Measurements from ENCODE around the gene VTI1A. TPM values are rescaled to one million over a fixed set of nuclear protein-coding genes. Genes with fewer than 3 reads are reported as not detected.

Gene VTI1A
- total and polyA plus RNA-seq, 2 of the 4 experiments (the other 2 are of a cell fraction): 9.7 to 24.9 TPM

GRCh38 chr10:112426111-112426510 is 20.9 kb upstream of the VTI1A start:
- no CpG with 5 or more reads among the region's 2 CpGs for WGBS, 2 experiments (ENCODE audit: extremely low coverage in 2 of 2, insufficient read length in 1 of 2)
- Histone ChIP-seq H4K8ac (ENCODE audit: low read depth in 2 of 2, low read length in 2 of 2) (no peak overlapping the region), H3K18ac (ENCODE audit: low read depth, low read length) (no peak overlapping the region), H3K79me1 (ENCODE audit: low read depth in 1 of 2, low read length in 2 of 2) (no peaks in the 10 kb centered on the region), H3K56ac (ENCODE audit: extremely low read depth, insufficient read depth, low read length) (no peak overlapping the region), H3K4me2 (ENCODE audit: low read depth, low read length) (no peak overlapping the region), H2BK120ac (ENCODE audit: low read depth, low read length) (no peak overlapping the region), H2BK20ac (ENCODE audit: low read depth, low read length) (no peak overlapping the region), H2BK15ac (ENCODE audit: low read depth, low read length) (no peak overlapping the region), H4K91ac (ENCODE audit: insufficient read depth, low read depth, low read length) (no peak overlapping the region), H2AK9ac (replicated peaks; ENCODE audit: low read depth, low read length, poor library complexity) (no peak overlapping the region), H3K23ac (ENCODE audit: low read depth, low read length) (no peak overlapping the region), H2AK5ac (ENCODE audit: low read depth, low read length) (no peak overlapping the region), H3K14ac (replicated peaks; ENCODE audit: low read depth, low read length) (no peak overlapping the region), H3K27me3 (ENCODE audit: control insufficient read depth, insufficient read depth, low read length) (no peaks in the 10 kb centered on the region), H3K4ac (ENCODE audit: low read depth, low read length) (no peak overlapping the region), H3K9ac (ENCODE audit: low read depth, low read length) (no peak overlapping the region), H4K5ac (ENCODE audit: low read depth, low read length) (no peak overlapping the region), H2BK5ac (ENCODE audit: low read depth, low read length, poor library complexity, severe bottlenecking) (no peak overlapping the region), H2AFZ (replicated peaks; ENCODE audit: low read length, poor library complexity) (no peak overlapping the region), H3K9me1 (ENCODE audit: insufficient read depth, low read length) (no peaks in the 10 kb centered on the region; the same call in 1 of the 2 replicates), H3K9me3 (ENCODE audit: control insufficient read depth, insufficient read depth, low read length) (no peaks in the 10 kb centered on the region), H4K20me1 (ENCODE audit: insufficient read depth, low read length) (no peaks in the 10 kb centered on the region; the same call in 1 of the 2 replicates), H3K4me1 (ENCODE audit: control insufficient read depth, insufficient read depth, low read length) (no peaks in the 10 kb centered on the region), H3K4me3 (ENCODE audit: insufficient read depth, low read depth, low read length) (no peak overlapping the region), H3K27ac (ENCODE audit: insufficient read depth, low read length) (no peak overlapping the region), H3K36me3 (ENCODE audit: control insufficient read depth, insufficient read depth, low read length) (peaks cover 10% of the 10 kb centered on the region)
- no TSS peak for BruUV-seq (replicated peaks)
- intact Hi-C loops (cut with micrococcal nuclease): no loop called here
- in situ Hi-C loops (cut with MboI; ENCODE audit: low sequenced_read_pairs): no loop called here
- DNase-seq (no peak), ATAC-seq (ENCODE audit: low read depth) (no peak)
- ChIA-PET CTCF (interaction anchor here (2.5 kb wide), 1 partner anchor 9 kb away, joined by 7 read pairs; no protein-coding TSS in a partner anchor), POLR2A (ENCODE audit: unreplicated experiment) (no interaction called here)
- dilution Hi-C loops (cut with HindIII; ENCODE audit: low sequenced_read_pairs, unreplicated experiment): no loop called here
- TF ChIP-seq BHLHE40 (IDR thresholded peaks at IDR 0.05; ENCODE audit: low read depth, low read length) (no peak), RCOR1 (IDR thresholded peaks at IDR 0.05; ENCODE audit: insufficient replicate concordance, low read length) (no peak), CHD1 (IDR thresholded peaks at IDR 0.05; ENCODE audit: low read depth, low read length) (no peak), FOS (IDR thresholded peaks at IDR 0.05; ENCODE audit: low read depth, low read length) (no peak), MAFK (IDR thresholded peaks at IDR 0.05; ENCODE audit: low read depth, low read length) (no peak), CTCF (conservative IDR thresholded peaks at IDR 0.05; ENCODE audit: low read depth, low read length) (no peak), ELK1 (IDR thresholded peaks at IDR 0.05; ENCODE audit: borderline replicate concordance, low read depth, low read length) (no peak), RAD21 (IDR thresholded peaks at IDR 0.05; ENCODE audit: low read length) (no peak), MAZ (IDR thresholded peaks at IDR 0.05; ENCODE audit: borderline replicate concordance, low read depth, low read length) (no peak), SMC3 (IDR thresholded peaks at IDR 0.05; ENCODE audit: low read depth, low read length) (no peak), POLR2A (IDR thresholded peaks at IDR 0.05; ENCODE audit: low read depth, low read length) (no peak), MXI1 (IDR thresholded peaks at IDR 0.05; ENCODE audit: borderline replicate concordance, low read depth, low read length) (no peak), NFE2L2 (IDR thresholded peaks at IDR 0.05; ENCODE audit: low read depth, low read length) (no peak), RFX5 (IDR thresholded peaks at IDR 0.05; ENCODE audit: low read depth, low read length) (no peak), USF2 (IDR thresholded peaks at IDR 0.05; ENCODE audit: low read depth, low read length) (no peak), CEBPB (IDR thresholded peaks at IDR 0.05; ENCODE audit: low read depth, low read length) (no peak)

Data from IMR-90 (cell line).